H9 (cell line): ENCODE results near the gene SPTBN5. TPM values are rescaled to one million over a fixed set of nuclear protein-coding genes. Genes with fewer than 3 reads are reported as not detected.

Experiments
- DNase-seq: peaks from one replicate; pipeline ENCODE4 v3.0.0-alpha.2; 2017
- H2AFZ ChIP-seq: one replicate; pipeline ENCODE4 v1.6.1; 2013; ENCODE audit warnings: mild to moderate bottlenecking, low read length, control low read depth, moderate library complexity
- H2AK5ac ChIP-seq: 2 replicates; pipeline ENCODE4 v1.6.1; 2013; ENCODE audit warnings: low read length, control low read depth, mixed read lengths; ENCODE audit not compliant: insufficient read length
- H2BK120ac ChIP-seq: one replicate; pipeline ENCODE4 v1.6.1; 2013; ENCODE audit warnings: low read depth, mild to moderate bottlenecking, low read length, control low read depth, inconsistent platforms; ENCODE audit not compliant: poor library complexity, severe bottlenecking
- H2BK12ac ChIP-seq: 2 replicates; pipeline ENCODE4 v1.6.1; 2013; ENCODE audit warnings: low read length, control low read depth, mixed read lengths, low read depth; ENCODE audit not compliant: insufficient read length
- H2BK15ac ChIP-seq: 2 replicates; pipeline ENCODE4 v1.6.1; 2013; ENCODE audit warnings: low read depth, low read length, control low read depth
- H2BK20ac ChIP-seq: one replicate; pipeline ENCODE4 v1.6.1; 2013; ENCODE audit warnings: low read depth, mild to moderate bottlenecking, low read length, control low read depth, inconsistent platforms; ENCODE audit not compliant: poor library complexity, severe bottlenecking
- H2BK5ac ChIP-seq: 2 replicates; pipeline ENCODE4 v1.6.1; 2013; ENCODE audit warnings: low read length, control low read depth, mixed read lengths; ENCODE audit not compliant: insufficient read length
- H3K14ac ChIP-seq: 2 replicates; pipeline ENCODE4 v1.6.1; 2013; ENCODE audit warnings: low read length, control low read depth; ENCODE audit not compliant: insufficient read depth
- H3K18ac ChIP-seq: 2 replicates; pipeline ENCODE4 v1.6.1; 2013; ENCODE audit warnings: low read depth, mild to moderate bottlenecking, mixed read lengths, low read length, control low read depth; ENCODE audit not compliant: insufficient read length
- H3K23ac ChIP-seq: 2 replicates; pipeline ENCODE4 v1.6.1; 2013; ENCODE audit warnings: low read length, control low read depth, mixed read lengths, low read depth; ENCODE audit not compliant: insufficient read length
- H3K23me2 ChIP-seq: 2 replicates; pipeline ENCODE4 v1.6.1; 2013; ENCODE audit warnings: low read depth, mild to moderate bottlenecking, mixed read lengths, low read length, control low read depth; ENCODE audit not compliant: insufficient read length, poor library complexity, severe bottlenecking
- H3K27ac ChIP-seq: 2 replicates; pipeline ENCODE4 v1.5.1; 2013; ENCODE audit warnings: low read length, control low read depth, mixed read lengths, low read depth; ENCODE audit not compliant: insufficient read length
- H3K27me3 ChIP-seq: 2 replicates; pipeline ENCODE4 v1.6.1; 2013; ENCODE audit warnings: low read length, control low read depth, inconsistent platforms; ENCODE audit not compliant: insufficient read depth
- H3K4ac ChIP-seq: 2 replicates; pipeline ENCODE4 v1.6.1; 2013; ENCODE audit warnings: low read depth, mild to moderate bottlenecking, control low read depth, inconsistent platforms, low read length, moderate library complexity
- H3K4me1 ChIP-seq: 2 replicates; pipeline ENCODE4 v1.6.1; 2013; ENCODE audit warnings: low read length, control low read depth, inconsistent platforms; ENCODE audit not compliant: insufficient read depth
- H3K4me2 ChIP-seq: 2 replicates; pipeline ENCODE4 v1.6.1; 2013; ENCODE audit warnings: low read length, control low read depth, mixed read lengths; ENCODE audit not compliant: insufficient read length, insufficient read depth
- H3K56ac ChIP-seq: 2 replicates; pipeline ENCODE4 v1.6.1; 2013; ENCODE audit warnings: low read depth, mild to moderate bottlenecking, mixed read lengths, low read length, control low read depth; ENCODE audit not compliant: insufficient read length
- H3K79me1 ChIP-seq: 2 replicates; pipeline ENCODE4 v1.6.1; 2013; ENCODE audit warnings: low read depth, mild to moderate bottlenecking, moderate library complexity, low read length, control low read depth, inconsistent platforms; ENCODE audit not compliant: insufficient read depth, poor library complexity, severe bottlenecking
- H3K79me2 ChIP-seq: 2 replicates; pipeline ENCODE4 v1.6.1; 2013; ENCODE audit warnings: low read length, control low read depth, inconsistent platforms; ENCODE audit not compliant: insufficient read depth
- H3K9ac ChIP-seq: 2 replicates; pipeline ENCODE4 v1.6.1; 2013; ENCODE audit warnings: low read length, control low read depth, mixed read lengths; ENCODE audit not compliant: insufficient read length; ENCODE audit errors: extremely low read depth
- H3K9me3 ChIP-seq: one replicate; pipeline ENCODE4 v1.6.1; 2013; ENCODE audit warnings: low read depth, low read length, inconsistent platforms; ENCODE audit not compliant: control insufficient read depth
- H3T11ph ChIP-seq: one replicate; pipeline ENCODE4 v1.6.1; 2013; ENCODE audit warnings: mild to moderate bottlenecking, low read length, control low read depth, inconsistent platforms
- H4K20me1 ChIP-seq: one replicate; pipeline ENCODE4 v1.6.1; 2013; ENCODE audit not compliant: control insufficient read depth, insufficient read length, insufficient read depth
- H4K5ac ChIP-seq: 2 replicates; pipeline ENCODE4 v1.6.1; 2013; ENCODE audit warnings: low read depth, mild to moderate bottlenecking, mixed read lengths, low read length, control low read depth; ENCODE audit not compliant: insufficient read length
- H4K8ac ChIP-seq: replicated peaks from 2 replicates; pipeline ENCODE4 v1.6.1; 2013; ENCODE audit warnings: low read length, control low read depth, mixed read lengths, low read depth; ENCODE audit not compliant: insufficient read length
- H4K91ac ChIP-seq: 2 replicates; pipeline ENCODE4 v1.6.1; 2013; ENCODE audit warnings: low read depth, mild to moderate bottlenecking, moderate library complexity, mixed read lengths, low read length, control low read depth; ENCODE audit not compliant: insufficient read length
- H3K27ac Mint-ChIP-seq, 3 experiments: 2 replicates in 2 of 3; 3 replicates in 1 of 3; pipeline ENCODE4 v1.8.0; 2020 to 2021; ENCODE audit warnings: mixed read lengths in 3 of 3, mild to moderate bottlenecking in 1 of 3, moderate library complexity in 1 of 3
- H3K27me3 Mint-ChIP-seq: 2 replicates; pipeline ENCODE4 v1.8.0; 2021; ENCODE audit warnings: low read depth, mild to moderate bottlenecking, moderate library complexity, mixed read lengths
- H3K36me3 Mint-ChIP-seq, 3 experiments: 2 replicates in 2 of 3; 3 replicates in 1 of 3; pipeline ENCODE4 v1.8.0; 2020 to 2021; ENCODE audit warnings: low read depth in 3 of 3, mixed read lengths in 3 of 3; ENCODE audit not compliant: insufficient read depth in 1 of 3
- H3K4me1 Mint-ChIP-seq, 2 experiments: 2 replicates each; pipeline ENCODE4 v1.8.0; 2020; ENCODE audit warnings: mixed read lengths in 2 of 2
- H3K4me3 Mint-ChIP-seq, 2 experiments: 2 replicates in 1 of 2; 3 replicates in 1 of 2; pipeline ENCODE4 v1.8.0; 2020 to 2021; ENCODE audit warnings: mild to moderate bottlenecking in 2 of 2, mixed read lengths in 2 of 2, moderate library complexity in 1 of 2
- H3K9me3 Mint-ChIP-seq, 2 experiments: 2 replicates in 1 of 2; 3 replicates in 1 of 2; pipeline ENCODE4 v1.8.0; 2020; ENCODE audit warnings: mild to moderate bottlenecking in 2 of 2, mixed read lengths in 2 of 2, moderate library complexity in 1 of 2
- CTCF ChIP-seq: fragments of 200-600 bp; sonication (generic); conservative IDR thresholded peaks from 3 replicates; pipeline ENCODE4 v1.8.0; 2021; ENCODE audit warnings: antibody characterized with exemption, mild to moderate bottlenecking
- WGBS: extraction: QIAGEN DNeasy Blood & Tissue Kit; methylation state at CpG from one replicate; pipeline ENCODE4 v1.1.7; 2013; ENCODE audit warnings: missing lambda C conversion rate, low lambda C conversion rate, mixed read lengths; ENCODE audit not compliant: insufficient read length; ENCODE audit errors: extremely low coverage; 5-methylcytosine and 5-hydroxymethylcytosine counted together
- total RNA-seq: library from RNA; stranded (reverse); gene quantifications from 2 replicates; pipeline ENCODE4 v1.2.1, GENCODE V29; 2021

Gene SPTBN5
- total RNA-seq, 1 experiment from 2014 or later = 0.90 TPM

GRCh38 chr15:41942886-41943285 is 49.0 kb upstream of the SPTBN5 start:
- no peaks in the 10 kb centered on the region for H4K20me1 ChIP-seq
- no peak overlapping the region for H2BK20ac ChIP-seq
- Mint-ChIP-seq H3K27ac (peak overlapping the region in 2 of 3 experiments; percentile 72 to 93; a peak in 3 of 7 replicates), H3K27me3 (no peaks in the 10 kb centered on the region), H3K4me3 (no peak overlapping the region), H3K36me3 (peaks cover 7 to 28% (median 24%) of the 10 kb centered on the region in 3 experiments; a peak in 6 of 7 replicates), H3K9me3 (no peaks in the 10 kb centered on the region), H3K4me1 (peaks cover 5 to 28% of the 10 kb centered on the region in 2 experiments)
- no peak overlapping the region for H2BK5ac ChIP-seq
- H2BK120ac ChIP-seq = no peak overlapping the region
- no peak overlapping the region for H3T11ph ChIP-seq
- H3K4ac ChIP-seq = no peak overlapping the region
- H2AK5ac ChIP-seq = no peak overlapping the region
- no peak overlapping the region for H2AFZ ChIP-seq
- H3K23me2 ChIP-seq = no peaks in the 10 kb centered on the region
- no peak overlapping the region for H4K5ac ChIP-seq
- H3K27me3 ChIP-seq = no peaks in the 10 kb centered on the region
- H4K8ac ChIP-seq = no peak overlapping the region
- H3K79me1 ChIP-seq = no peaks in the 10 kb centered on the region
- no peak overlapping the region for H2BK12ac ChIP-seq
- TF ChIP-seq CTCF = no peak
- no peak overlapping the region for H3K23ac ChIP-seq
- H3K18ac ChIP-seq = no peak overlapping the region
- DNase-seq = peak; percentile 17
- no peak overlapping the region for H3K14ac ChIP-seq
- WGBS = no CpG with 5 or more reads among the region's 7 CpGs
- no peaks in the 10 kb centered on the region for H3K4me1 ChIP-seq
- no peak overlapping the region for H3K9ac ChIP-seq
- H2BK15ac ChIP-seq = no peak overlapping the region
- no peak overlapping the region for H3K4me2 ChIP-seq
- H3K27ac ChIP-seq = no peak overlapping the region
- no peak overlapping the region for H3K56ac ChIP-seq
- no peaks in the 10 kb centered on the region for H3K9me3 ChIP-seq
- no peak overlapping the region for H4K91ac ChIP-seq
- no peaks in the 10 kb centered on the region for H3K79me2 ChIP-seq
